Measurements from ENCODE around the gene KISS1R.

The KISS1R gene

DNA sequence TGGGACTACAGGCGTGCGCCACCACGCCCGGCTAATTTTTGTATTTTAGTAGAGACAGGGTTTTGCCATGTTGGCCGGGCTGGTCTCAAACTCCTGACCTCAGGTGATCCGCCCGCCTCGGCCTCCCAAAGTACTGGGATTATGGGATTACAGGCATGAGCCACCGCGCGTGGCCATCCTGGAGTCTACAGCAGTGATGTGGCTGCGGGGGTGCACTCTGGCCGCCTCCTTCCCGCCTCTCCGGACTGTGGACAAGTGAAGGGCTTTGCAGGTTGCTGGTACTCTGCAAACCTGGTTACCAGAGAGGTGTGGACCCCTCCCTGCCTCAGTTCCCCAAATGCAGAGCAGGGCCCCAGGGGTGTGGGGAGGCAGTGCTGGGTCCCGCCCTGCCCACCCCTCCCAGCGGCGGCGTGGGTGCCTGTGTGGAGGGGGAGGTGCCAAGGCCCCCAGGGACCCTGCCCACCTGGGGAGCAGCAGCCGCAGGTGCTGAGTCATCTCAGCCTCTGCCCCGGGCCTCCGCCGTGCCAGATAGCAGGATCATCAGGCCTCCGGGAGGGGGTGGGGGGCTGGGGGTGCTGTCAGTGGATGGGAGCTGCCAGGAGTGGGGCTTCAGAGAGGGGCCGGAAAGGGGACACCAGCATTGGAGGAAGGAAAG, 31.8 kb downstream of the KISS1R start:
- no peak for DNase-seq
- H2BK15ac ChIP-seq (replicated peaks; ENCODE audit: low read depth), result no peak overlapping the region
- H3K18ac ChIP-seq (ENCODE audit: low read length), result no peak overlapping the region
- no peak overlapping the region for H3K9ac ChIP-seq (ENCODE audit: low read length)
- no peak overlapping the region for H2BK5ac ChIP-seq (ENCODE audit: low read length)
- no peak overlapping the region for H4K5ac ChIP-seq (ENCODE audit: low read length)
- H3K79me1 ChIP-seq (ENCODE audit: low read length), result peaks cover 13% of the 10 kb centered on the region
- no peak overlapping the region for H3K4ac ChIP-seq (ENCODE audit: low read depth, low read length)
- H3K23ac ChIP-seq (ENCODE audit: low read length), result no peak overlapping the region
- H2BK120ac ChIP-seq (ENCODE audit: low read depth, low read length), result no peak overlapping the region
- H2AK5ac ChIP-seq (ENCODE audit: low read length), result no peak overlapping the region
- no peak overlapping the region for H3K4me3 ChIP-seq (ENCODE audit: low read length)
- no peaks in the 10 kb centered on the region for H3K36me3 ChIP-seq (ENCODE audit: control insufficient read depth, insufficient read depth, low read length)
- H3K79me2 ChIP-seq (ENCODE audit: control insufficient read depth, insufficient read depth, low read length), result peaks cover 28% of the 10 kb centered on the region
- H3K56ac ChIP-seq (ENCODE audit: low read length), result no peak overlapping the region
- H3K27ac ChIP-seq (ENCODE audit: low read depth, low read length), result no peak overlapping the region
- no CpG with 5 or more reads among the region's 25 CpGs for WGBS (ENCODE audit: extremely low coverage, insufficient coverage, low lambda C conversion rate)
- no peaks in the 10 kb centered on the region for H3K27me3 ChIP-seq (ENCODE audit: insufficient read depth, low read length, poor library complexity)
- H4K8ac ChIP-seq (ENCODE audit: low read depth, low read length), result no peak overlapping the region
- H3K4me1 ChIP-seq (ENCODE audit: control insufficient read depth, low read depth, low read length), result peaks cover 4% of the 10 kb centered on the region
- H3K4me2 ChIP-seq (ENCODE audit: low read length), result no peak overlapping the region

- Histone ChIP-seq H3K27ac (ENCODE audit: low read depth, low read length) (no peak overlapping the region), H2AK5ac (ENCODE audit: low read length) (no peak overlapping the region), H2BK15ac (replicated peaks; ENCODE audit: low read depth) (no peak overlapping the region), H2BK5ac (ENCODE audit: low read length) (no peak overlapping the region), H3K27me3 (ENCODE audit: insufficient read depth, low read length, poor library complexity) (no peaks in the 10 kb centered on the region), H4K8ac (ENCODE audit: low read depth, low read length) (no peak overlapping the region), H3K4me3 (ENCODE audit: low read length) (no peak overlapping the region), H3K9ac (ENCODE audit: low read length) (no peak overlapping the region), H2BK120ac (ENCODE audit: low read depth, low read length) (no peak overlapping the region), H3K4me1 (ENCODE audit: control insufficient read depth, low read depth, low read length) (peaks cover 16% of the 10 kb centered on the region), H3K79me1 (ENCODE audit: low read length) (peaks cover 12% of the 10 kb centered on the region), H3K36me3 (ENCODE audit: control insufficient read depth, insufficient read depth, low read length) (no peaks in the 10 kb centered on the region), H3K4ac (ENCODE audit: low read depth, low read length) (no peak overlapping the region), H4K5ac (ENCODE audit: low read length) (no peak overlapping the region), H3K23ac (ENCODE audit: low read length) (no peak overlapping the region), H3K56ac (ENCODE audit: low read length) (no peak overlapping the region), H3K4me2 (ENCODE audit: low read length) (no peak overlapping the region), H3K18ac (ENCODE audit: low read length) (no peak overlapping the region), H3K79me2 (ENCODE audit: control insufficient read depth, insufficient read depth, low read length) (peaks cover 24% of the 10 kb centered on the region)
- DNase-seq, result no peak
- no CpG with 5 or more reads among the region's 17 CpGs for WGBS (ENCODE audit: extremely low coverage, insufficient coverage, low lambda C conversion rate)
These were observed 33.4 kb downstream of the KISS1R start for GRCh38 chr19:950352-951066.

GRCh38 chr19:952049-952679, 35.0 kb downstream of the KISS1R start:
- peak; percentile 35 for DNase-seq
- Histone ChIP-seq H3K23ac (ENCODE audit: low read length) (no peak overlapping the region), H4K5ac (ENCODE audit: low read length) (no peak overlapping the region)

DNA sequence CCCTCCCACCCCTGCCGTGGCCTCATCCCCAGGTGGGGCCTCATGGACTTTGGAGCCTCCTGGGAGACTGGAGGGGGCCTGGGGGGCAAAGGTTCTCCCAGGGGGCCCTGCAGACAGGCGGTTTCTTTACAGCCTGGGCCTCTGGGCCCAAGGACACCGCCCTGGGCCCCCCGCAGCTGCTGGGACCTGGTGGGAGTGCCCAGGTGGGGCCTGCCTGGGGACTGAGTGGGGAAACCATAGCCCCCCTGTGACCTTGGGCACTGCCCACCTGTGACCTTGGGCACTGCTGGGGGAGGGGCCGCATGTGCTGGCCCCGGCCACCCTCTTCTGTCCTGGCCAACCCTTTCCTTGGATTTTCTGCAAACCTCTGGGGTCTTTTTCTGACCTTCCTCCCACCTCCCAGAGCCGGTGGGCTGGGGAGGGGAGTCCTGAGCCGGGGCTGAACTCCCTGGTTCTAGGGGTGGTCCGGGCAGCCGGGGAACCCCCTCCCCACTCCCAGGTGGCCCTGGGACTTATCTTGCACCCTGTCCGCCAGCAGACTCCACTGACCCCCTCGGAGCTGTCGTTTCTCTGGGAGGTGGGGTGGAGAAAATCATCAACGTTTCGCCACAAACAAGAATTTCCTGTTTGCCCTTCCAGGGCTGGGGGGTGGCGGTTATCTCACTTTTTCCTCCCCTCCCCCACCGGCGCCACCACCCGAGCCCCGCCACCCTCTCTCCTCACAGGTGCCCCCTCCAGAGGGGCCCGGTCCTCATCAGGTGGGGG, 35.7 kb downstream of the KISS1R start:
- peak; percentile 83 for DNase-seq
- Histone ChIP-seq H3K79me1 (ENCODE audit: low read length) (peaks cover 14% of the 10 kb centered on the region), H3K4me1 (ENCODE audit: control insufficient read depth, low read depth, low read length) (peaks cover 26% of the 10 kb centered on the region), H2BK120ac (ENCODE audit: low read depth, low read length) (peak overlapping the region; percentile 86), H3K4me3 (ENCODE audit: low read length) (no peak overlapping the region), H4K8ac (ENCODE audit: low read depth, low read length) (peak overlapping the region; percentile 67), H3K4ac (ENCODE audit: low read depth, low read length) (peak overlapping the region; percentile 99), H3K27ac (ENCODE audit: low read depth, low read length) (peak overlapping the region; percentile 98), H3K4me2 (ENCODE audit: low read length) (peak overlapping the region; percentile 50), H3K79me2 (ENCODE audit: control insufficient read depth, insufficient read depth, low read length) (peaks cover 27% of the 10 kb centered on the region), H3K56ac (ENCODE audit: low read length) (peak overlapping the region; percentile 89), H3K18ac (ENCODE audit: low read length) (peak overlapping the region; percentile 99), H2BK15ac (replicated peaks; ENCODE audit: low read depth) (peak overlapping the region; percentile 45), H2BK5ac (ENCODE audit: low read length) (peak overlapping the region; percentile 98), H3K23ac (ENCODE audit: low read length) (peak overlapping the region; percentile 15), H3K36me3 (ENCODE audit: control insufficient read depth, insufficient read depth, low read length) (no peaks in the 10 kb centered on the region), H2AK5ac (ENCODE audit: low read length) (no peak overlapping the region), H3K27me3 (ENCODE audit: insufficient read depth, low read length, poor library complexity) (no peaks in the 10 kb centered on the region), H3K9ac (ENCODE audit: low read length) (peak overlapping the region; percentile 68), H4K5ac (ENCODE audit: low read length) (no peak overlapping the region)
- no CpG with 5 or more reads among the region's 21 CpGs for WGBS (ENCODE audit: extremely low coverage, insufficient coverage, low lambda C conversion rate)

More at GRCh38 chr19:952049-952679, 35.0 kb downstream of the KISS1R start:
- H3K4me2 ChIP-seq (ENCODE audit: low read length), result no peak overlapping the region
- H3K4me3 ChIP-seq (ENCODE audit: low read length), result no peak overlapping the region
- peak overlapping the region; percentile 1 for H4K8ac ChIP-seq (ENCODE audit: low read depth, low read length)
- peak overlapping the region; percentile 99 for H3K4ac ChIP-seq (ENCODE audit: low read depth, low read length)
- no peak overlapping the region for H2AK5ac ChIP-seq (ENCODE audit: low read length)
- H3K36me3 ChIP-seq (ENCODE audit: control insufficient read depth, insufficient read depth, low read length), result no peaks in the 10 kb centered on the region
- peaks cover 26% of the 10 kb centered on the region for H3K4me1 ChIP-seq (ENCODE audit: control insufficient read depth, low read depth, low read length)
- WGBS (ENCODE audit: extremely low coverage, insufficient coverage, low lambda C conversion rate), result no CpG with 5 or more reads among the region's 14 CpGs
- H3K27ac ChIP-seq (ENCODE audit: low read depth, low read length), result peak overlapping the region; percentile 98
- no peaks in the 10 kb centered on the region for H3K27me3 ChIP-seq (ENCODE audit: insufficient read depth, low read length, poor library complexity)
- peaks cover 29% of the 10 kb centered on the region for H3K79me2 ChIP-seq (ENCODE audit: control insufficient read depth, insufficient read depth, low read length)
- H2BK15ac ChIP-seq (replicated peaks; ENCODE audit: low read depth), result peak overlapping the region; percentile 45
- peak overlapping the region; percentile 98 for H2BK5ac ChIP-seq (ENCODE audit: low read length)
- H3K56ac ChIP-seq (ENCODE audit: low read length), result peak overlapping the region; percentile 89
- H3K9ac ChIP-seq (ENCODE audit: low read length), result peak overlapping the region; percentile 60
- peaks cover 15% of the 10 kb centered on the region for H3K79me1 ChIP-seq (ENCODE audit: low read length)
- H3K18ac ChIP-seq (ENCODE audit: low read length), result peak overlapping the region; percentile 98
- peak overlapping the region; percentile 40 for H2BK120ac ChIP-seq (ENCODE audit: low read depth, low read length)

DNA sequence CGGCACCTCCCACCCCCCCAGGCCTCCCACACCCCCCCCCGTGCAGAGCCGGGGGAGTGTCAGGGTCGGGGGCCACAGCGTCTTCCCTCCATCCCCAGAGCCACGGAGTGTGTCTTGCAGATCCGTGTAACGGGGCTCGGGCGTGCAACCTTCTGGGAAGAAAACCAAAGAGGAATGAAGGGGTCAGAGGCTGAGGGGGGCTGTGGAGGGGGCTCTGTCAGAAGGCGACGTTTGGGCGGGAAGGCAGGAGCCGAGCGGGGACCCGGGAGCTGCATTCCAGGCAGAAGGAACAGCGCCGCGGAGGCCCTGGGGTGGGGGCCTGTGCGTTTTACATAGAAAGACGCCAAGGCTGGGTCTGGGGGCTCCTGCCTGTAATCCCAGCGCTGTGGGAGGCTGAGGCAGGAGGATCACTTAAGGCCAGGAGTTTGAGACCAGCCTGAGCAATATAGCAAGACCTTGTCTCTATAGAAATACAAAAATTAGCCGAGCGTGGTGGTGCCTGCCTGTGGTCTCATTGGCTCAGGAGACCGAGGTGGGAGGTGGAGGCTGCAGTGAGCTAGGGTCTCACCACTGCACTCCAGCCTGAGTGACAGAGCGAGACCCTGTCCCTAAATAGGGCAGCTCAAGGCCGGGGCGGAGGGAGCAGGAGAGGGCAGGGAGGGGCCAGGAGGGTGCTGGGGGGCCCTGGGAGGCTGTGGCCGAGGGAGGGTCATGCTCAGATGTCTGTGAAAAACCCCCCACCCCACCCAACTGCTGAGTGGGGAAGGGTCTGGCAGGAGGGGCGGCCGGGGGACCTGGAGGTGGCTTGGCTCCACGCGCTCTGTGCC, 36.5 kb downstream of the KISS1R start:
- no peaks in the 10 kb centered on the region for H3K27me3 ChIP-seq (ENCODE audit: insufficient read depth, low read length, poor library complexity)
- peak overlapping the region; percentile 68 for H3K9ac ChIP-seq (ENCODE audit: low read length)
- peak overlapping the region; percentile 89 for H3K56ac ChIP-seq (ENCODE audit: low read length)
- no peak overlapping the region for H3K4me2 ChIP-seq (ENCODE audit: low read length)
- WGBS (ENCODE audit: extremely low coverage, insufficient coverage, low lambda C conversion rate), result no CpG with 5 or more reads among the region's 33 CpGs
- peak overlapping the region; percentile 32 for H2AK5ac ChIP-seq (ENCODE audit: low read length)
- H3K4me3 ChIP-seq (ENCODE audit: low read length), result no peak overlapping the region
- peak overlapping the region; percentile 86 for H2BK120ac ChIP-seq (ENCODE audit: low read depth, low read length)
- H3K79me1 ChIP-seq (ENCODE audit: low read length), result peaks cover 14% of the 10 kb centered on the region
- H3K4me1 ChIP-seq (ENCODE audit: control insufficient read depth, low read depth, low read length), result peaks cover 26% of the 10 kb centered on the region
- H3K36me3 ChIP-seq (ENCODE audit: control insufficient read depth, insufficient read depth, low read length), result no peaks in the 10 kb centered on the region
- no peak overlapping the region for H2BK15ac ChIP-seq (replicated peaks; ENCODE audit: low read depth)
- H4K8ac ChIP-seq (ENCODE audit: low read depth, low read length), result peak overlapping the region; percentile 67
- H3K18ac ChIP-seq (ENCODE audit: low read length), result peak overlapping the region; percentile 99
- peak; percentile 80 for DNase-seq
- H3K4ac ChIP-seq (ENCODE audit: low read depth, low read length), result peak overlapping the region; percentile 99
- H2BK5ac ChIP-seq (ENCODE audit: low read length), result peak overlapping the region; percentile 97
- no peak overlapping the region for H4K5ac ChIP-seq (ENCODE audit: low read length)
- H3K79me2 ChIP-seq (ENCODE audit: control insufficient read depth, insufficient read depth, low read length), result peaks cover 27% of the 10 kb centered on the region
- peak overlapping the region; percentile 98 for H3K27ac ChIP-seq (ENCODE audit: low read depth, low read length)
- peak overlapping the region; percentile 91 for H3K23ac ChIP-seq (ENCODE audit: low read length)

Data from mesendoderm (in vitro differentiated cells).